GM18873 (cell line): ENCODE results near the gene GABBR1.

Experiments used
- ATAC-seq: cut with Tn5 transposase; IDR thresholded peaks from one replicate; pipeline ENCODE4 v1.9.1; 2021; ENCODE audit warnings: mild to moderate bottlenecking, moderate library complexity, moderate number of reproducible peaks; ENCODE audit not compliant: unreplicated experiment, low FRiP score

The GABBR1 gene

DNA sequence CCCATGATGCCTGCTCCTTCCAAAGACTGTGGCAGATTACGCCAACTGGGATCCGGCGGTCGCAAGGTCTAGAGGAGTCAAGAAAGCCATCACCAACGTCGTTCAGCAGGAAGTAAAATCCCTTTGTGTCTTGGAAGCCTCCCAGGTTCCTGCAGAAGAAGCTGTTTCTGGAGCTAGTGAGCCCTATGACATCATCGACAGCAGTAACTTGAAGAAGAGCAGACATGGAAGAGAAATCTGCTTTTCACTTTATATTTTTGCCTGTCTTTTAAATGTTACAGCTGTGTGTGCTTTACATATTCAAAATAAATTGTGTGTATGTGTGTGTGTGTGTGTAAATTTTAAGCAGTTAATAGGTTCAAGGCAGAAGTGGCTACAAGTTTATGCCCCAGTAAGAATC is 55.4 kb downstream of the GABBR1 start:
- ATAC-seq = no peak

DNA sequence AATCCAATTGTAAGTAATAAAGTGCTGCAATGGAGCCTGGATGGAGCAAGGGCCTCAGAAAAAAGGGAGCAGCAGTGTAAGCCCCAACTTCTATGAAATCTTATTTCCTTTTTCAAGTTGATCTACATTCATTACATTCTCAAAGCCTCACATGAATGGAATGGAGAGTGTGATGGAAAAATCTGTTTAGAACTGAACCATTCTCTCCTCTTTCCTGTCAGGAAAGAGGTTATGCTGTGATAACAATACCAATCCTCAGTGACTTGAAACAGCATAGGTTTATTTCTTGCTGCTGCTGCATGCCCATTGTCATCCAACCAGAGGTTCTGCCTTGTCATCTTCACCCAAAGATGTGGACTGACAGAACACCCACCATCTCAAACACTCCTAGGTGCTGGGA is 56.9 kb downstream of the GABBR1 start:
- ATAC-seq = no peak

DNA sequence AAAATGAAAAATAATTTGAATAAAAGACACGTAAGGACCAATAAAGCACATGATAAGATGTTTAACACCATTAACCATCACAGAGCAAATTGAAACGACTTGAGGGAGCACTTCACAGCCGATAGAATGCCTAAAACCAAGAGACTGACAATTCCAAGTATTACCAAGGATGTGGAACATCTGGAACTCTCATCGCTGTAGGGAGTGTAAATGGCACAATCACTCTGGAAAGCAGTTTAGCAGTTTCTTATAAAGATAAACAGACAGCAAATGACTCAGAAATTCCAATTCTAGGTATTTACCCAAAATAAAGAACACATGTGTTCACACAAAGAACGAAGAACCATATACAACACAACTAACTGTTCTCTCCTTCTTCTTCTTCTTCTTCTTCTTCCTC is 65.0 kb downstream of the GABBR1 start:
- ATAC-seq = no peak

DNA sequence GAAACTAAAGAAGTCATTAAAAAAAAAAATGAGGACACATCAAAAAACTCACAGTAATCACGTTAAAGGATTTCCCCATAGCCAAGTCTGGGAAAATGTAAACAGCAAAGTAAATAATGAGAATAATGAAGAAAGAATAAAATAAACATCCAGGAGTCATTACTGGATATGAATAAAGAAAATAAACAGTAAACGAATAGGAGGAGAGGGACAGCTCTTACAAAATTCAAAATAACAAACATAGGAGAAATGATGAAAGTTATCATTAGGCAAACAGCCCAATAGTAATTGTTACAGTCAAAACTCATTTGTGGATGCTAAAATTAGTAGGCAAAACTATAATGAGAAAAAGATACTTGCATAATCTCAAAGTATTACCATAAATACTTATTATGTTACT is 65.4 kb downstream of the GABBR1 start:
- ATAC-seq = no peak

DNA sequence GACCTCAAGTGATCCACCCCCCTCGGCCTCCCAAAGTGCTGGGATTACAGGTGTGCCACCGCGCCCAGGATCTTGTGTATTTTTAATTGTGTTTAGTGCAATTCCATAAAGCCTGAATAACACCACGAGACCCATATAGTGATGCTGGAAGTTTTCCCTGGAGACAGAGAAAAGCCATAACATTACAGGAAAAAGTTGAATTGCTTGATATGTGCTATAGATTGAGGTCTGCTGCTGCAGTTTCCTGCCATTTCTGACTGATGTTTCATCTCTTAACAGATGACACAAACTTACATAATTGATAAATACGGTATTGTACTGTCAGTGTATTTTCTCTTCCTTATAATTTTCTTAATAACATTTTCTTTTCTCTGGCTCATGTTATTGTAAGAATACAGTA is 66.1 kb downstream of the GABBR1 start:
- no peak for ATAC-seq

DNA sequence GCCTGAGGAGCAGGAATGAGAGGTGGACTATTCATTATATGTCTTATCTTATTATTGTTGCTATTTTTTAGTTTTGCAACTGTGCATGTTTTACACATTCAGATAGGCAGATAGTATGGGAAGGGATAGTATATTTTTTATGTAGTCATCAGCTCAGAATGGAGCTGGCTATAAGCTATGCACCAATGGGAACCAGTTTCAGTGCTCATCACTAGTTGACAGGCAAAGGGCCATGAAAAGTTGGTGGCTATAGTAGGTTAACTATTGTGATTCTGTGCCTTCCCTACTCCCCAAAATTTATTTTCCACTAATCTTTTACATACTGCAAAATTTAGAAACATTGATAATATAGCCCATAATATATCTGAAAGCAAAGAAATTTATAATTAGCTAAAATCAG is 68.1 kb downstream of the GABBR1 start:
- ATAC-seq = no peak

DNA sequence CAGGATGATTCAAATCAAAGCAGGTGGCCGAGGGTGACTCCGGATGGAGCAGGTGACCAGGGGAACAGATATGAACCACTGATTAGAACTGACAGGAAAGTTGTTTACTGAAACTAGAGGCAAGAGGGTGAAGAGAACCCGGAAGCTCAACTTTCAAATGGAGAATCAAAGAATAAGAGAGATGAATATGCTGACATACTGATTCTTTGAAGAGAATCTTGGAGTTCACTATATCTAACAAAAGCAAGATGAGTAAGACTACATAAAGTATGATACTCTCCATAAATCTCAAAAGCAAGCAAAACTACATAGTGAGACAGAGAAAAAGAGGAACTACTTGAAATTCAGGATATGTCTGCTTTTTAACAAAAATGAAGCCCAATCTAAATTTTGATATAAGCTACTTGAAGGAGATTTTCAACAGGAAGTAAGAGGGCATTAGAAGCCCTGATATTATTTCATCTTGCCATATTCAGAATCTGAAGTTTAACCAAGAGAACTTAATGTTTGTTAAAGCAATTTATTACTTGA is 69.5 kb downstream of the GABBR1 start:
- ATAC-seq = no peak

DNA sequence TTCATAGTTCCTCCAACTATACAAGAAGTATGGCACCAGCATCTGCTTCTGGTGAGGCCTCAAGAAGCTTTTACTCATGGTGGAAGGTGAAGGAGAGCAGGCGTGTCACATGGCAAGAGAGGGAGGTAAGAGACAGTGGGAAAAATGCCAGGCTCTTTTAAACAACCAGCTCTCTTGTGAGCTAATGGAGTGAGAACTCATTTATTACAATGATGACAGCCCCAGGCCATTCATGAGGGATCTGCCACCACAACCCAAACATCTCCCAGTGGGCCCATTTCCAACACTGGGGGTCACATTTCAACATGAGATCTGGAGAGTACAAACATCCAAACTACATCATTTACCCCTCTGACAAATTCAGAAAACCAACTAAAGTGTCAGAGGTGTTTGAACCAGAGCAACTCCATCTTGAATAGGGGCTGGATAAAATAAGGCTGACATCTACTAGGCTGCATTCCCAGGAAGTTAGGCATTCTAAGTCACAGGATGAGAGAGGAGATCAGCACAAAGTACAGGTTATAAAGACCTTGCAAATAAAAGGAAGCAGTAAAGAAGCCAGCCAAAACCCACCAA is 71.3 kb downstream of the GABBR1 start:
- no peak for ATAC-seq

DNA sequence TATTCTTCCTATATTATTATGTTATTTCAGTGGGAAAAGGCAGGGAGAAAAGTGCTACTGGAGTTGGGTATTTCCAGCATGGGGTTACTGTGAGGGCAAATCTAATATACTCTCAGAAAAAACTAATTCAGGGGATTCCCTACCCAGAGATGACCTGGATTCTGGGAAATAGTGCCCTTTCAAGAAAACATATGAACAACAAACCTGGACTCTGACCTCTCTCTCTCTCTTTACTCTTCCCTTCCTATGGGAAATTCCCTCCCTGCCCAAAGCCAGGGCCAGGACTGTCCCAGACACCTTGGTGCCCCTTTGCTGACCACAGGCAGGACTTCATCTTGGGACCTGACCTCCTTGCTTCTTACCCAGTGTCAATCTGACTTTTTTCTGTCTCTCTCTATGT is 71.9 kb downstream of the GABBR1 start:
- no peak for ATAC-seq

DNA sequence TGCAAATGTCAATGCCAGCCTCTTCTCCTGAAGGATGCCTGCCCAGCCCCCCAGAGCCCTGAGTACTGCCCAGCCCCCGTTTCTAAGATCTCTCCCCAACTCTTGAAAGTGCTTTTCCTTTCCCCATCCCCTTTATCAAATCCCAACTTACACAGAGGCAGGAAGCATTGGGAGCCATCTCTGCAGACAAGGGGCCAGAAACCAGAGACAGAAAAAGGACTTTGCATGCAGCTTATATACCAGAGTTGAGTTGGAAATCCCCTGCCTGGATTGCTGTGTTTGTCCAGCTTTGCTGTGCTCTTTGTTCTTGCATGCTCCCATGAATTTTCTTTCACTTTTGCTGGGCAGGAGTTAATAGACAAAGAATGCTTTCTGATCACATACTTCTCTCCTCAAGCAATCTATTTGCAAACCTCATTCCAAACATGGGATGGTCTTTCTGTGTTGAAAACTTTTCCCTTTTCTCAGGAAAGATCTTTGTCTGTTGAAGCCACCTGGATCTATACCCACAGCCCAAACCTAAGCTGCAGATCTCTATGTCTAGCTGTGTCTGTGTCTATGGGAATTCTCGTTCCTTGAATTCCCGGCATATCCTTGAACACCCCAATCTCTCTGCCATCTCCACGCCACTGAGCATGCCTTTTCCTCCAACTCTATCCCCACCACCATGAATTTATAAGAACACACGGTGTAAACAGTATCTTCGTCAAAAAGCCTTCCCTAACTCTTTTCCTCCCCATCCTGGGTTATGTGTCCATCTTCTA is 73.3 kb downstream of the GABBR1 start, which contains the start of gene UBD:
Gene UBD (minus strand): TSS at position 209 of the 764 bp plus-strand sequence. CDS start 31 bp downstream, at position 178.
- no peak for ATAC-seq

DNA sequence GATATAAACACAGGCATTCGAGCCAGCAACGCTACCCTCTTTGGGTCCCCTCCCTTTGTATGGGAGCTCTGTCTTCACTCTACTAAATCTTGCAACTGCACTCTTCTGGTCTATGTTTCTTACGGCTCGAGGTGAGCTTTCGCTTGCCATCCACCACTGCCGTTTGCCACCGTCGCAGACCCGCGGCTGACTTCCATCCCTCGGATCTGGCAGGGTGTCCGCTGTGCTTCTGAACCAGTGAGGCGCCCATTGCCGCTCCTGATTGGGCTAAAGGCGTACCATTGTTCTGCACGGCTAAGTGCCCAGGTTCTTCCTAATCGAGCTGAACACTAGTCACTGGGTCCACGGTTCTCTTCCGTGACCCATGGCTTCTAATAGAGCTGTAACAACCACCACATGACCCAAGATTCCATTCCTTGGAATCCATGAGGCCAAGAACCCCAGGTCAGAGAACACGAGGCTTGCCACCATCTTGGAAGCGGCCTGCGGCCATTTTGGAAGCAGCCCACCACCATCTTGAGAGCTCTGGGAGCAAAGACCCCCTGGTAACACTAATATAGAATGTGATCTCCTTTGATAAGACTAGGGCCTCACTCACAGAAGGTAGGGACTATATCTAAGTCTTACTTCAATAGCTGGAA is 74.4 kb downstream of the GABBR1 start:
- ATAC-seq = no peak

DNA sequence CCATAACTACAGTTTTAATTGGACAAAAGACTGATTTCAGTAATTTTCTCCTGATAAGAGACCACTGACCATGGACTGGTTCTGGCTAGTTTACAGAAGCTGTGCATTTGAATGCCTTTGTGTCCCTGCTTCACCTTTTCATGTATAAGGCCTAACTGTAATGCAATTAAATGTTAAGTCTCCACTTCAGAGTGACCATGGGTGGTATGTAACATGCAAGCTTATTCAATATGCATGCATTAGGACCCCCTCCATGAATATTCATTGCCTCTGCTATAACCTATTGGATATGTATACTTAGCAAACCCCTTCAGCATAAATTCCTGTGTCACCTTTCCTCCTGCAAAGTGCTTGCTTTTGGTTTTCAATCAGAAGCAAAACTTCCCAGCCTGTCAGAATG is 75.7 kb downstream of the GABBR1 start:
- ATAC-seq = no peak

DNA sequence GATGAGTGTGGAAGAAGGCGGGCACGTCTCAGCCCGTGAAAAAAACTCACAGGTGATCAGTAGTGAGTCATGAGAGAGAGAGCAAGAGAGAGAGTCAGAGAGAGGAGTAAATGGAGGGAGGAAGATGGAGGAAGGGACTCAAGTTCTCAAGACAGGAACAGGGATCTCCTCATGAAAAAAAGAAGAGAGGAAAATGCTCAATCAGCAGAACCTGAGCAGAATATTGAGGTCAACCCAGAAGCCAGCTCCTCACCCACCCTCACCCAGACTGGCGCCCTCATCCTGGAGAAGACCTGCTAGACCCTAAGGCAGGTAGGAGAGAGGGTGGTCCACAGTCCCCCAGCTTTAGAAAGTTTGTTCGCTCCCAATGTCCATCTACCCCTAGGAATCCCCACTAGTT is 78.2 kb downstream of the GABBR1 start:
- no peak for ATAC-seq

DNA sequence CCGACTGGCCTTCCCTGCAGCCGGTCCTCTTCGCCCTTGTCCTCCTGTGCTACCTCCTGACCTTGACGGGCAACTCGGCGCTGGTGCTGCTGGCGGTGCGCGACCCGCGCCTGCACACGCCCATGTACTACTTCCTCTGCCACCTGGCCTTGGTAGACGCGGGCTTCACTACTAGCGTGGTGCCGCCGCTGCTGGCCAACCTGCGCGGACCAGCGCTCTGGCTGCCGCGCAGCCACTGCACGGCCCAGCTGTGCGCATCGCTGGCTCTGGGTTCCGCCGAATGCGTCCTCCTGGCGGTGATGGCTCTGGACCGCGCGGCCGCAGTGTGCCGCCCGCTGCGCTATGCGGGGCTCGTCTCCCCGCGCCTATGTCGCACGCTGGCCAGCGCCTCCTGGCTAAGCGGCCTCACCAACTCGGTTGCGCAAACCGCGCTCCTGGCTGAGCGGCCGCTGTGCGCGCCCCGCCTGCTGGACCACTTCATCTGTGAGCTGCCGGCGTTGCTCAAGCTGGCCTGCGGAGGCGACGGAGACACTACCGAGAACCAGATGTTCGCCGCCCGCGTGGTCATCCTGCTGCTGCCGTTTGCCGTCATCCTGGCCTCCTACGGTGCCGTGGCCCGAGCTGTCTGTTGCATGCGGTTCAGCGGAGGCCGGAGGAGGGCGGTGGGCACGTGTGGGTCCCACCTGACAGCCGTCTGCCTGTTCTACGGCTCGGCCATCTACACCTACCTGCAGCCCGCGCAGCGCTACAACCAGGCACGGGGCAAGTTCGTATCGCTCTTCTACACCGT is 79.5 kb downstream of the GABBR1 start:
- ATAC-seq = no peak

DNA sequence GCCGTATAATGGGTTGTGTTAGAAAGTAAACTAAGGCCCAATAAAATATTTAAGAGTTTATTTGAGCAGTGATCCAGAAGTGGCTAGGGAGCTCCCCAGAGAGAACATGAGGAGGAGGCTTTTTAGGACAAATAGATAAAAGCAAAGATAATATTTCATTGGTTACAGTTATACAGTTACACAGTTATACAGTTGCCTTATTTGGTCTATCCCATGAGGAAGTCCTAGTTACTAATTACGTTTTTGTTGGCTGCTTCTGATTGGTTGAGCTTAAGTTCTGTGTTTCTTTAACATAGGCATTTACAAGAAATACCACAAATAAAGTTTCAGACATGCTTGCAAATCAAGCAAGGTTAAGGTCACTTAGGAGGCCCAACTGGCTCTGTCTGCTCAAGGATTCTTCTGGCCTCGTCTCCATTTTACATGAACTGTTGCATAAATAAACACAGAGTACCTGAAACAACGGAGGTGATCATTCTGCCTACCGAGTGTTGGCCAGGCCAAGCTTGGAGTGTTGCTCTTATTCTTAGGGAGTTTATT is 80.4 kb downstream of the GABBR1 start:
- peak; percentile 67 for ATAC-seq

DNA sequence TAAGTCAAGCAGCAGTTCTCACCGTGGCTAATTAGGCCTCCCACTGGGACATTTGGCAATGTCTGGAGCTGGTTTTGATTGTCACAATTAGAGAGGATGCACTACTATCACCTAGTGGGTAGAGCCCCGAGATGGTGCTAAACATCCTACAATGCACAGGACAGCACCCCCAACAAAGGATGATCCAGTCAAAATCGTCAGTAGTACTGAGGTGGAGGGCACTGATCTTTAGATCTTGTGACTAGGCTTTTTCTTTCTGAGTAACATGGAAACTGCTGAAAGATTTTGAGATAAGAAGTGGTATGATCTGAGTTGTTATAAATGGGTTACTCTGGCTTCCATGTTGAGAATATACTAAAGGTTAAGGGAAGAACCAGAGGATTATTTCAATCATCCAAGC is 85.4 kb downstream of the GABBR1 start:
- no peak for ATAC-seq

DNA sequence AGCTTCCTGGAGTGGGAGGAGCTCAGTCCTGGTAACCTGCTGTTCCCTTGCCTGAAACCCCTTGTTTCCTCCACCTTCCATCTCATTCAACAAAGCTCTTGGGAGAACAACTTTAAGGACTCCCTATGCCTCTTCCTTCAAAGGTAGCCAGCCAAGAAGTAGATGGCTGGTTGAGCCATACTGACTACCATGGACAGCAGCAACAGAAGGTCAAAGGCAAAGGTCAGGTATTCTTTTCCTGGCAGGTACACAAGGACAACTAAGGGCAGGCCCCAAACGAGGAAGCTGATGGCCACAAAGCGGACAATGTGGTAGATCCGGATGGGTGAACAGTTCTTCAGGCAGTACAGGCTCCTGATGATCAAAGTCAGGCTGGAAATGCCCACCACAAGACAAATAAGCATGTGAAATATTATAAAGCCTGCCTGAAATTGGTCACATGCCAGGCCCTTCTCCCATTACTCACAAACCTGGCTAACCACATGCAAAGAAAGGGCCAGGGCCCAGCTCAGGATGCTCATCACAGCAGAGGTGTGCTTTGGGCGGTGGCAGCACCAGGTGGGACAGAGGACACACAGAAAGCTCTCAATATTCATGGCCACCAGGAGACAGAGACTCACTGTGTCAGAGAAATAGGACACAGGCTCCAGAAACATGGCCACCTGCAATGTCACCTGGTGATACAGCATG is 95.1 kb downstream of the GABBR1 start:
- ATAC-seq = no peak

DNA sequence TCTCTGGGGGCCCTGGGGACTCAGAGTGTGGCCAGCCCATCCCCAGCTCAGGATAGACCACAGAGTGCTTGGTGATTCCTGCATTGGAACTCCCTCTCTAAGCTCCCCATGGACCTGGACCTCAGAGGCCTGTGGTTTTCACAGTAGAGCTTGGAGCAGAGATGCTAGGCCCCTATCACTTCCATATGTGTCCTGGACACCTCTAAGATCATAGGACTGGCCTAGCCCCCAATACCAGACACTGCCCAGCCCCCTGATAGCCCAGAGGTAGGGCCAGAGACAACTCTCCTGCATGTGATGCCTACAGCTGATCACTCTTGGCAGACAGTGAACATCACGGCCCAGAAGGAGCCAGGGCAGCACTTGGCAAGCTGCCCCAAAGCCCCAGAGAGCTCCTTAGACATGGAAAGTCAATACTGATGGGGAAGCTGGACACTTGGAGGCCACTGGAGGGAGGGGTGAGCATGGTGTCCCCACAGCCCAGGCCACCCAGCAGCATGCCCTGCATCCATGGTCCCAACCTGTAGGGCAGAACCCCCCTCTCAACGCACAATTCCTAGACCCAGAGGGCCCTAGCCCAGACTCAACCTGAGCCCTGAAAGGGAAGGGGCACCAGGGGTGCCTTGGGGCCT is 100.5 kb downstream of the GABBR1 start:
- no peak for ATAC-seq

DNA sequence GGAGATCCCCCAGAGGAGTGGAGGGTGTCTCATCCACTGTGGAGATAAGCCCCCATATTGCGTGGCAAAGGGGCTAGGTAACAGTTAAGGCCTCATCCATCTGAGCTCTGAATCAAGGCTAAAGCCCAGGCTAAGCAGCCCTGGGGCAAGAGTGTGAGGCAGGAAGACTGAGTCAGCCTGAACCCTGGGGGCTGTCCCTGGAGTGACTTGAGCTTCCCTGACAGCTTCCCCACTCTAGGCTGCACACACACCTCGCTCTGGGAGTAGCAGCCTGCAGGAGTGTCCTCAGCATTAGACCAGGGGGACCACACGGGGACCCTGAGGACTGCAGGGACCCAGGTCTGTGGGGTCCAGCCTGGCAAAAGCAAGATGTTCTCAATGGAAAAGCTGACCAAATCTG is 101.3 kb downstream of the GABBR1 start:
- ATAC-seq = no peak
